Osteocyte (in vitro differentiated cells): Measurements from ENCODE around the gene NIPBL. TPM values are rescaled to one million over a fixed set of nuclear protein-coding genes. Genes with fewer than 3 reads are reported as not detected.
"Not testable (repeated sequence)": the region's sequence is repeated elsewhere in the genome, so short reads cannot be mapped to it uniquely, and the experiment has no call there.

Source experiments
- DNase-seq: peaks from one replicate; pipeline ENCODE4 v3.0.0; 2021; ENCODE audit warnings: mixed read lengths; ENCODE audit not compliant: unreplicated experiment; ENCODE audit errors: extremely low spot score
- H3K27ac Mint-ChIP-seq: one replicate; pipeline ENCODE4 v1.8.0; 2021; ENCODE audit warnings: mild to moderate bottlenecking, mixed read lengths; ENCODE audit not compliant: unreplicated experiment
- H3K27me3 Mint-ChIP-seq: one replicate; pipeline ENCODE4 v1.8.0; 2021; ENCODE audit warnings: mixed read lengths; ENCODE audit not compliant: unreplicated experiment
- H3K36me3 Mint-ChIP-seq: one replicate; pipeline ENCODE4 v1.8.0; 2021; ENCODE audit warnings: mixed read lengths; ENCODE audit not compliant: unreplicated experiment
- H3K4me1 Mint-ChIP-seq: one replicate; pipeline ENCODE4 v1.8.0; 2021; ENCODE audit warnings: mixed read lengths; ENCODE audit not compliant: unreplicated experiment
- H3K4me3 Mint-ChIP-seq: one replicate; pipeline ENCODE4 v1.8.0; 2021; ENCODE audit warnings: mild to moderate bottlenecking, moderate library complexity, mixed read lengths; ENCODE audit not compliant: unreplicated experiment
- H3K9me3 Mint-ChIP-seq: one replicate; pipeline ENCODE4 v1.8.0; 2021; ENCODE audit warnings: mixed read lengths; ENCODE audit not compliant: unreplicated experiment
- CTCF ChIP-seq: fragments of 200-600 bp; sonication (generic); IDR thresholded peaks from 2 replicates; pipeline ENCODE4 v1.5.0; 2021; ENCODE audit warnings: antibody characterized with exemption, mild to moderate bottlenecking, moderate library complexity
- total RNA-seq: library from RNA; stranded (reverse); gene quantifications from 2 replicates; pipeline ENCODE4 v1.2.1, GENCODE V29; 2021

NIPBL gene
- total RNA-seq, 1 donor from 2014 or later = 52.2 TPM

GRCh38 chr5:36904677-36905076 lies 28.1 kb downstream of the NIPBL start:
- peaks cover 26% of the 10 kb centered on the region for H3K4me1 Mint-ChIP-seq

DNA sequence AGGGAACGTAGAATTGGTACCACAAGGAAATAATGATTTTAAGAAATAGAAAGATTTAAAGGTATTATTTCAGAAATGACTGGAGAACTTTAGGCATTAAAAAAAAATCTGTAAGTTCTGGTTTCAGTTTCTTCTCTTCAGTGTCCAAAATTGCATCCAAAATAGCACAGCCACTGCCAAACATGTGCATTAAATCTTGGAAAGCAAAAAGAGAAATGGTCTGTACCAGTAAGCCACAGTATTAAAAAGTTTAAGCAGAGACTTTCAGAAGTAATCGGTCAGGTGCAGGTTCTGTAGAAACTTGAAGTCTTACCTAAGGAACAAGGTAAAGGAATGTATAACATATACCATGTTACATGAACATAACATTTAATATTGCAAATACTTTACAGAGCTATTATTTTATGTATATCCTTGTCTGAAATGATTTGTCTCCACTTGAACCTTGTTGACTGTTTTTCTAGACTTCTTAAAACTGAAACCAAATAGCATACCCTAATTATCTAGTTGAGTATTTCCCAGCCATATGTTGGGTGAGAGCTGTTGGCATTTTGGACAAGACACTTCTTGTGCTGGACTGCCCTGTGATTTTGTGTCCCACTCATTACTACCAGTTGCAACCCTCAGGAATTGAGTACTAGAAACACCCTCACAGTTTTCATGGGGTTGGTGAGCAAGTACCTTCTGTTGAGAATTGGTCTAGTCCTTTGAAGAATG lies 32.1 kb downstream of the NIPBL start:
- no peaks in the 10 kb centered on the region for H3K36me3 Mint-ChIP-seq
- H3K9me3 Mint-ChIP-seq = no peaks in the 10 kb centered on the region
- H3K4me3 Mint-ChIP-seq = no peak overlapping the region
- H3K4me1 Mint-ChIP-seq = peaks cover 14% of the 10 kb centered on the region
- no peak overlapping the region for H3K27ac Mint-ChIP-seq
- H3K27me3 Mint-ChIP-seq = no peaks in the 10 kb centered on the region
- no peak for DNase-seq
- no peak for TF ChIP-seq CTCF

More at GRCh38 chr5:36904677-36905076, 28.1 kb downstream of the NIPBL start:
- Mint-ChIP-seq H3K4me3 (no peak overlapping the region), H3K36me3 (peaks cover 11% of the 10 kb centered on the region), H3K9me3 (peaks cover 10% of the 10 kb centered on the region), H3K27ac (no peak overlapping the region), H3K27me3 (no peaks in the 10 kb centered on the region)
- TF ChIP-seq CTCF = no peak
- DNase-seq = no peak

- Mint-ChIP-seq H3K27me3 (no peaks in the 10 kb centered on the region), H3K9me3 (no peaks in the 10 kb centered on the region), H3K4me1 (peaks cover 5% of the 10 kb centered on the region), H3K4me3 (no peak overlapping the region), H3K36me3 (no peaks in the 10 kb centered on the region), H3K27ac (no peak overlapping the region)
- DNase-seq = no peak
- TF ChIP-seq CTCF = no peak
These were observed 39.1 kb downstream of the NIPBL start for GRCh38 chr5:36915653-36916052.

GRCh38 chr5:36916614-36917013 lies 40.0 kb downstream of the NIPBL start:
- H3K4me3 Mint-ChIP-seq, DNase-seq, H3K27ac Mint-ChIP-seq, H3K36me3 Mint-ChIP-seq, H3K9me3 Mint-ChIP-seq, H3K27me3 Mint-ChIP-seq, H3K4me1 Mint-ChIP-seq: not testable (repeated sequence)

DNA sequence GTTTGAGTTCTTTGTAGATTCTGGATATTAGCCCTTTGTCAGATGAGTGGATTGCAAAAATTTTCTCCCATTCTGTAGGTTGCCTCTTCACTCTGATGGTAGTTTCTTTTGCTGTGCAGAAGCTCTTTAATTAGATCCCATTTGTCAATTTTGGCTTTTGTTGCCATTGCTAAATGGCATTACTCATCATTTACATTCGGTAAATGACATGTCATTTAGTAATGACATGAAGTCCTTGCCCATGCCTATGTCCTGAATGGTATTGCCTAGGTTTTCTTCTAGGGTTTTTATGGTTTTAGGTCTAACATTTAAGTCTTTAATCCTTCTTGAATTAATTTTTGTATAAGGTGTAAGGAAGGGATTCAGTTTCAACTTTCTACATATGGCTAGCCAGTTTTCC lies 40.8 kb downstream of the NIPBL start:
- not testable (repeated sequence) for DNase-seq, H3K4me1 Mint-ChIP-seq, H3K27ac Mint-ChIP-seq, H3K36me3 Mint-ChIP-seq, H3K27me3 Mint-ChIP-seq, H3K9me3 Mint-ChIP-seq, H3K4me3 Mint-ChIP-seq

- Mint-ChIP-seq H3K36me3 (no peaks in the 10 kb centered on the region), H3K27ac (no peak overlapping the region), H3K4me3 (no peak overlapping the region), H3K27me3 (no peaks in the 10 kb centered on the region), H3K4me1 (peaks cover 5% of the 10 kb centered on the region), H3K9me3 (no peaks in the 10 kb centered on the region)
- no peak for DNase-seq
- TF ChIP-seq CTCF = no peak
These were observed 42.7 kb downstream of the NIPBL start for GRCh38 chr5:36919238-36919637.
